GM12891 (cell line): ENCODE measurements around the gene CEP350.

Experiments
- POLR2A ChIP-seq: IDR thresholded peaks from 2 replicates; pipeline ENCODE4 v1.6.1; 2011; ENCODE audit warnings: low read depth, low read length, control low read depth
- POLR2AphosphoS5 ChIP-seq: IDR thresholded peaks from 2 replicates; pipeline ENCODE4 v1.6.1; 2011; ENCODE audit warnings: low read depth, low read length, control low read depth
- TAF1 ChIP-seq: IDR thresholded peaks from 2 replicates; pipeline ENCODE4 v1.6.1; 2011; ENCODE audit warnings: low read depth, low read length, control low read depth

- TF ChIP-seq POLR2A (no peak), POLR2AphosphoS5 (no peak), TAF1 (no peak)
Measured at GRCh38 chr1:179923029-179923428, 31.6 kb upstream of the CEP350 start.
